NCI-H748 treated with DMSO at 0.1 percent for 48 hours (cell line): Measurements from ENCODE around the gene ARL4A.
A peak's percentile ranks its signal among the peaks of the same experiment; 100 is the strongest.
"Not testable (repeated sequence)": the region's sequence is repeated elsewhere in the genome, so short reads cannot be mapped to it uniquely, and the experiment has no call there.

ENCODE experiments used
- DNase-seq: peaks from one replicate; lab custom pipeline; 2025; lab: John Stamatoyannopoulos, UW

The ARL4A gene, protein sequence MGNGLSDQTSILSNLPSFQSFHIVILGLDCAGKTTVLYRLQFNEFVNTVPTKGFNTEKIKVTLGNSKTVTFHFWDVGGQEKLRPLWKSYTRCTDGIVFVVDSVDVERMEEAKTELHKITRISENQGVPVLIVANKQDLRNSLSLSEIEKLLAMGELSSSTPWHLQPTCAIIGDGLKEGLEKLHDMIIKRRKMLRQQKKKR

DNA sequence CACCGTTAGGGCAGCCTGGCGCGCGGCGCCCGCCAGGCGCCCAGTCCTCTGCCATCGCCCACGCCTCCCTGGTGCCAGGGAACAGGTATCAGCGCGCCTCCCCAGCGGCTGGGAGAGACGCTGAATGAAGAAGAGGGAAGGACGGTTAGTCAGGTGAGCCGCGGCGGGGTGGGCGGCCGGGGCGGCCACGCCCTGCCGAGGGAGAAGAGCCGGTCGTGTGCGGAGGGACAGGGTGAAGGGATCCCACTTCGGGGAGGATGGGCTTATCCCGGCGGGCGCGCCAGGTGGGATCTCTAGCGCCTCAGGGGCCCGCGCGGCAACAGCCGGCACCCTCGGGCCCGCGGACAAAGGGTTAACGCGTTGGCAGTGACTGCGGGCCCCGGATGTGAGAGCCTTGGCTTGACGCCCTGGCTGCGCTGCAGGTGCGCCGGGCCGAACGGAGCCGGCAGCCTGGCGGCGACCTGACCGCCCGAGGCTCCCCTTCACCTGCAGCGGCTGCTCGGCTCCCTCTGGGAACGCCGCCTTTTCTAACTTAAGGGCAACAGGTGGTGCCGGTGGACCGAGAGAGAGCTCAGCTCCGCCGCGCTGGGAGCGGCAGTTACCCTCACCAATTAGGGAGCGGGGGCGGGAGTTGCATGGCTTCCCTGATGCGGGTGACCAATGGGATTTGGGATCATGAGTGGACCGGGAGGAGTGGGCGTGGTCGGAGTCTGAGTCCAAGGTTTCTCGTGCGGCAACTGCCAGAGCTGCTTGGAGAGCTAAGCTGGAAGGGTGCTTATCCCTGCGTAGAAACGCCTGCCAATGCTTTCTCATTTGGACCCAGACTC lies at the start of gene ARL4A:
ARL4A (plus strand) TSS at position 743 of the 827 bp plus-strand sequence. CDS start 622 bp downstream, outside the sequence.
- DNase-seq, result peak; percentile 98

DNA sequence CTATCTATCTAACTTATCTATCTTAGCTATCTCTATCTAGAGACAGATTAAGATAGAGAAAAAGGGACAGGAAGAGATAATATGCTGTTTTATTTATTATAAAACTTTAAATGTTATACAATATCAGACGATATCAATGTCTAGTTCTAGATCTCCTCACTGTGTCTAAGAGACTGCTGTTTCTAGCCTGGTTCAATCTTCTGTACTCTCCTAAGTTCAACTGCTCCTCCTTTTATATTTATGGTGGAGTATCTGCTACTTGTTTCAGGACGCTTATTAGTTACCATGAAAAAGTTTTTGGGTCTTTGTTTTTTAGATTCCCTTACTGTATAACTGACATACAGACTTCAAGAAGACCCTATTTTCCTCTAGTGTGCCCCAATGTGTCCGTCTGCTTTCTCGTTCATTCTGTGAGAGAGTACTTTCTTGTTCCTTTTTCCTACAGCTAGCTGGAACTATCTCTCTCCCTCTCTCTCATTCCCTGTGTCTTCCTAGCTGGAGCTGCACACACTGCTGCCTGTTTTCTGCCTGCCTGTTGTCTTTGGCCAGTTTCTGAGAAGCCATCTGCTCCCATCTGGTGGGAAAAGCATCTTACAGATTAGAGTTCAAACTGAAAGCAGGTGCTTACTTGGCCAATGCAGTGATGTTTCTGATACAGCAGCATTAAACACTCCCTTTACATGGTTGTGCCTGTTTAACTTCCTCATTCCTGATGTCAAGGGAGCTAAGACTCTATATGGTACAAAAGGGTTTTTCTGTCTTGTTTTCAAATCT lies 49.4 kb upstream of the ARL4A start:
- no peak for DNase-seq

DNA sequence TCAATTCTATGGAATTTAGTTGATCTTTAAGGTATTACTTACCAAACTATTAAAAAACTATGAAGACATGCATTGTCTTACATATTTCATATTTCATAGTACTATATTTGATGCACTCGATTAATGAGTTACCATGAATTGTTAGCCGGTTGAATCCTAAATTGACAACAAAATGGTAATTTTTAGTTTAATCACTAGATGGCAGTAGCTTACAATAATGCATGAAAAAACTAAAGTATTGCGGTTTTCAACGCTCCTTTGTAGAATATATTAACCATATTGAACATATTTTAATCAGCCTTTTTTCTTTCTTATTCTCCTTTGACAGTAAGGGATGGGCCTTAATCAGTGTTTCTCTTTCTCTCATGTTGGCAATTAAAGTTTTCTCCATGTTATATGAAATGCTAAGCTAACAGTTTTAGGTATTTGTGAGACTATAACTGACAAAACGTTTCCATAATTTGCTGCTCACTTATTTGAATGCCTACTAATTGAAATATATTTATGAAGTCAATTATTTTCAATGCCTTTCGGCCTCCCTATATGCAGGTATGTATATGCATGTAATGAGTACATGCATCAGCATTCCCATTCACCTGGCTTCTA lies 48.5 kb upstream of the ARL4A start:
- peak; percentile 48 for DNase-seq

DNA sequence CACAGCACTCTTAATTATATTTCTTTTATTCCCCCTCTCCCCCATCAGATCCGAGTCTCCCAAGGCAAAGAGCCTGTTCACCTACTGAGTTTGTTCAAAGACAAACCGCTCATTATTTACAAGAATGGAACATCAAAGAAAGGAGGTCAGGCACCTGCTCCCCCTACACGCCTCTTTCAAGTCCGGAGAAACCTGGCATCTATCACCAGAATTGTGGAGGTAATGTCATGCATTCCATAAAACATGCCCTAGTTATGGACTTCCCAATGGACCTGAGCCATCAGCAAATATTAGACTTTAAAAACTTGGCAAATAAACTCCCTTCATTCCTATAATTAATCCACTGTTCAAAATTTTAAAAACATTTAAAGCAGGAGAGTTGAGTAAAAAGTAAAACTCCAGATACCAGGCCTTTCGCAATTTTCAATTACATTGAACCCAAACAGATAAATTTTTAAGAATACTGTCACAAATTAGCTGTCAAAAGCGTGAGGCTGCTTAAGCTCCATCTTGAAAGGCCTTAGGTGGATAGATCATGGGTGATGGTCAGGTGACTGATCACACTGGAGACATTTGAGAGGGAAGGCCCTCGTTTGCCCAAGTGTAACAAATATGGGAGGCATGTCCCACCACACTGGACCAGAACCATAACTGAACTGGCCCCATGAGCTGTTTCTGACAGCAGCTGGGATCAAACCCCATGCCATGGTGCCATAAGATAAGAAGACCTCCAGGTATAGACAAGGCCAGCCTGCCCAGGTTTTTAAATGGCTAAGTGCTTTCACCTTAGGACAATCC lies 46.9 kb upstream of the ARL4A start:
- no peak for DNase-seq

DNA sequence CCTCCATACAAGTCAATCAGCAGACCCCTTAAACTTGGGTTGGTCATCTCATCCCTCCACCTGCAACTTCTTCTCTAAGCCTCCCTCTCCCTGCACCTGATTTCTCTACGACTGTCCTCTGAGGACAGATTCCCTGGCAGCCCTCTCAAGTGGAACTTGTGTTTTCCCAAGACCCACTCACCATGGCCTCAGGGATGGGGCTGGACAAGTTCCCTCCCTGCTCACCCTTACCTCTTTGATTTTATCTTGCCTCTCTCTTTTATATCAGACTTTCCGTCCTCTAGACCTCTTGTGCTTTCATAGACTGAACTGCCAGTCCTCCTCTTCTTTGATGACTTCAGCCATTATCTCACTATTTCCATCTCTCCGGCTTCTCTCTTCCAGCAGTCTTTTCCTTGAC lies 46.2 kb upstream of the ARL4A start:
- no peak for DNase-seq

DNA sequence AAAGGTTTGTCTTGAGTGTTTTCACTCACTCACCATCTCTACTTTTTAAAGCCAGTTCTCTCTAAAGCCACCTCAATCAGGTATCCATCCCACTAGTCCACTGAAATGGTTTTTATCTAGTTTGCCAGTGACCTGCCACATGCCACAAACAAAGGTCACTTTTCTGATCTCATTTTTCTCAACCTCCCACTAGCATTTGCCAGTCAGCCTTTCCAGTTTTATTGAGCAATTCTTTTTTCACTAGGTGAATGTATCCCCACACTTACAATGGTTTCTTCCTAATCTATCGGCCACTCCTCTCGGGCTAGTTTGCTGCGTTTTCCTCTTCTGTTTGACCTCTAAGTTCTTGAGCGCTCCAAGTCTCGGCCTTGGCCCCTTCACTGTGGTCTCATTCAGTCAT lies 44.9 kb upstream of the ARL4A start:
- no peak for DNase-seq

DNA sequence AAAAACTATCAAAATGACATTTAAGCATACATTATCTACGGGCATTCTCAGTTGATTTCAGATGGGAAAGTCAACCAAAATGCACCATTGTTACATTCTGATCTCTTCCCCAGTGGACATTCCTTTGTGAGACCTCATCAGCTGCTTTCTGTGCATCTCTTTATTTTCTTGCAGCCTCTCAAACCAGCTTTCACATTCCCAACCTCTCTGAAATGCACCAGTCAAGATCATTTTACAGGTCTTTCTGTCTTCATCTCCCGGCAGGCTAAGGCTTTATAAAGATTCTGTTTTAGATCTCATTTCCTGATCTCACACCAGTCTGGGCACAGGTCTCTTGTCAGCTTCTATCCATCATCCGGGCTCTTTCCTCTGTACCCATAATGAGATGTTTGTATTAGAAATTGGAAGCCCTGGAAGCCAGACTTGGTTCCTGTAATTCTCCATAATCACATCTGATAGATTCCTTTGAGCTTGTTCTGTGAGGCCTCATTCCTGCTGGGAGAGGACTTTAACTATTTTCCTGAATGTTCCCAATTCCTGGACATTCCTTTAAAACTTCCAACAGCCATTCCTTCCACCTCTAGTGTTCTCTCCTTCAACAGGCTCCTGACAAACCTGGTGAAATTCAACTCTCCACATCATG lies 44.3 kb upstream of the ARL4A start:
- no peak for DNase-seq

DNA sequence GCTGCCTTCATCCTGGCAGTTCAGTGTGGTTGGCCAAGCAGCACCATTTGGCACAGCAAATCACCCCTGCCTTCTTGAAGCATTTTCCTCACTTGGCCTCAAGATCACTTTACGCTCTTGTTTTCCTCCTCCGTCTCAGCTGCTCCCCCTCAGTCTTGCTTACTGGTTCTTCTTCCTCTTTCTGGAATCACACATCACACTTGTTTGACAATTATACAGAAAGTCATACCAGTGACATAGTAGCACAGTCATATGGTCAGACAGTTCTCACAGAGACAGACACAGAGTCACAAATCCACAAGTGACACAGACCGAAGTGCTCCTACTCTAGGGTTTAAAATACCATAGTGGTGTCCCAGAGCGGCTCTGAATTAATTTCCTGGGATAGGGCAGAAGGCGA lies 43.8 kb upstream of the ARL4A start:
- DNase-seq, result no peak

DNA sequence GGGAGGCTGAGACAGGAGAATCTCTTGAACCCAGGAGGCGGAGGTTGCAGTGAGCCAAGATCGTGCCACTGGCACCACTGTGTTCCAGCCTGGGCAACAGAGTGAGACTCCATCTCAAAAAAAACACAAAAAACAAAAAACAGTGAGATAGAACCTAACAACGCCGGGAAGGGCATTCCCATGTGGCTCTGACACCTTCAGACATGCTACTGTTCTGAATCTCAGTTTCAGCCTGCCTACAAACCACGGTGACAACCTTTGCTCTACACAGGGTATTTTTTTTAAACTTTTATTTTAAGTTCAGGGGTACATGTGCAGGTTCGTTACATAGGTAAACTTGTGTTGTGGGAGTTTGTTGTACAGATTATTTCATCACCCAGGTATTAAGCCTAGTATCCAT lies 42.2 kb upstream of the ARL4A start:
- not testable (repeated sequence) for DNase-seq

DNA sequence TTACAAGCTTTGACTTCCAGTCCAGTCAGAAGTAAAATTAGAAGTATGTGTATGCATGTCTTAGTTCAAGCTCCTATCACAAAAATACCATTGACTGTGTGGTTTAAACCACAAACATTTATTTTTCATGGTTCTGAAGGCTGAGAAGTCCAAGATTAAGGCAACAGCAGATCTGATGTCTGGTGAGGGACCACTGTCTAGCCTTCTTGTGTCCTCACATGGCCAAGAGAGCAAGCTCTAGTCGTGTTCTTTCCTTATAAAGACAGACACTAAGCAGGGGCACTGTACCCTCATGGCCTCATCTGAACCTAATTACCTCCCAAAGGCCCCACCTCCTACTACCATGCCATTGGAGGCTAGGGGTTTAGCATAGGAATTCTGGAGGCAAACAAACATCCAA lies 41.3 kb upstream of the ARL4A start:
- no peak for DNase-seq

DNA sequence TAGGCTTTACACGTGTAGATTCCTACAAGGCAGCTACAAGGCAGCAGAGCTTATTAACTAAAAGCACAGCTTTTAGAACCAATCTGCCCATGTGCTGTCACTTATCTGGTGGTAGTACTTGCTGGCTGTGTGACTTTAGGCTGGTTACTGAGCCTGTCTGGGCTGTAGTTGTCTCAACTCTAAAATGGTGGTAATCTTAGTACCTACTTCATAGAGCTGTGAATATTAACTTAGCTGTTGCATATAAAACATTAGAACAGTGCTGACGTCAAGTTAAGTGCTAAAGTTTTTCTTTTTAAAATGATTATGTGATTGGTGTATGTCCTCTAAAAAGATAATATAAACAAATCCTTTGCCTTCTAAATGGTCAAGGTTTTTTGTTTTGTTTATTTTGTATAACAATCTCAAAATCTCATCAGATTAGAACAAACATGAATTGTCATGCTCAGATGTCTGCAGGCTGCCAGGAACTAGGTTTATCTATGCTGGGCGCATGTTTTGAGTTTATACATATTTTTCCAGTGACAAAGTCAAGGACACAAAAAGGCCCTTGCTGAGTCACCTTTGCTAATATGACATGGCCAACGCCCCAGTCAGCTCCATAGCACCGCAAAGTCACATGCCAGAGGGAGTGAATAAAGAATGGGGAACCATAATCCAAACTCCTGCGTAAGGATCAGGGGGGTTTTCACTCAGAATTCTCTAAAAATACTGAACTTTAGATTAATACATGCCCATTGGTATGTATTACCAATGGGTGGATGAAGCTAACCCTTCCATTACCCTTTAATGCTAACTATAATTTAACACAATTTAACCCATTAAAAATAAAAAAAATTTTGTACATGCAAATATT lies 39.8 kb upstream of the ARL4A start:
- DNase-seq, result no peak

DNA sequence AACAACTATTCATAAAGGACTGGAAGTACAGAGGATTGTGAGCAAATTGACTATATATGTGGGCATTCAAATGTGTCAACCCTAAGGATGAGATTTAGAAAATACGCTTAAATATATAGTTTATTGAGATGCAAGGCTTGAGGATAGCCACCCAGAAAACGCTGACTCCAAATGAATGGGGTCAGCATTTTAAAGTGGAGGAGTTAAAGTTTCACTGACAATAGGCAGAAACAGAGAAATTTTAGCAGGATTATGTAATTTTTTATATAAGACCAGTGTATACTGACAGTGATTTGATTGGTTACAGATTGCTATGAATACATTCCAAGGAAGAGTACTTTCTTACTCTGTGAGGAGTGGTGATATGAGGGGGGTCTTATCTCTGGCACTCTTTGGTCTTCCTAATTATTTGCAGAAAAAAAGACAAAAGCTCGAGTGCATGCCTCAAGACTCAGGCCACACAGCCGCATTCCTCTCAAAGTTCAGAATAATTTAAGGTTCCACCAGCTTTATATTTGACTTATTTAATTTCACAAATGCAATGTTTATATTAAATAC lies 38.6 kb upstream of the ARL4A start:
- no peak for DNase-seq

DNA sequence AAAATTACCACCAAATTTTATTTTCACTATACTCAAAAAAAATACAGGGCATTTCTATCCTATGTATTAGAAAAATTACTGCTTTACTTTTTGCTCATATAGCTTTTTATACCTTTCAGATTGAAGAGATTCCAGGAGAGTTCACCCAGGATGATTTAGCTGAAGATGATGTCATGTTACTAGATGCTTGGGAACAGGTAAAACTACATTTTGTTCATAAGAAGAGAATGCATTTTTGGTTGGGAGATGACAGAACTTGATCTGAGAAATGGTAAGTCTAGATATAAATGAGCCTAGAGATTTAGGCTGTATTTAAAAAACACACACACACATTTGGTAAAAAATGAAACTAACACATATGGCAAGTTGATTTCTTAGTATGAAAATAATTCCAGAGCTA lies 38.1 kb upstream of the ARL4A start:
- DNase-seq, result no peak

DNA sequence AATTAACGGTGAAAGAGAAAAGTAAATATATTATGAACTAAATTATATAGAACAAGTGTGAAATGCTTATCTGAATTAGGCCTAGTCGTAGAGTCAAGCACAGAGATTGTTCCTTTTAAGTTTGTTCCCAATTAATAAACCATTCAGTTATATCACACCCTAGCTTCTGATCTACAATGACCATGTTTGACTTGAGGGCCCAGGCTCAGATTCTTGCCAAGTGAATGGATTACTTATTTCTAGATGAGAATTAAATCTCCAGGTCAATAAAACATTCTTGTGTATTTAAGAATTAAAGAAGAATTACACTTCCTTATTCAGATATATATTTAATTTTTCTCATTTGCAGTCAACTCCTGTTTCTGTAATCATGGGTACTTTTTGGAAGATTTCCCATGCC lies 37.4 kb upstream of the ARL4A start:
- DNase-seq, result no peak

DNA sequence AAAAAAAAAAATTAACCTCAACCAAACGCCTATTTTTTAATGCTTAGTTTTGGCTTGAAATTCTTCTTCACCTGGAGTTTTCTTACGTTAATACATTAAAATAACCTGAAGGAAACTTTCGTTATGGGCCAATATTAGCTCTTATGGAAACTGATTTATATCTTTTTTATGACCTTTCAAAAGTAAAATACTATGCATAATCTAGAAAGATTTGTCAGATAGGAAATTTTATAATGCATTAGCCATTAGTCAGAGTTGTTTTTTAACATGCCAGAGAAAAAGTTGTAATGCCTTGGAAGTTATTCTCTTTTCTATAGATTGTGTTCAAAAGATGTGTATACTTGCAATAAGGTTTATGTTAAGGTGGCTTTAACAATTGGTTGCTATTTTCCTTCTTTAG lies 34.3 kb upstream of the ARL4A start:
- no peak for DNase-seq

DNA sequence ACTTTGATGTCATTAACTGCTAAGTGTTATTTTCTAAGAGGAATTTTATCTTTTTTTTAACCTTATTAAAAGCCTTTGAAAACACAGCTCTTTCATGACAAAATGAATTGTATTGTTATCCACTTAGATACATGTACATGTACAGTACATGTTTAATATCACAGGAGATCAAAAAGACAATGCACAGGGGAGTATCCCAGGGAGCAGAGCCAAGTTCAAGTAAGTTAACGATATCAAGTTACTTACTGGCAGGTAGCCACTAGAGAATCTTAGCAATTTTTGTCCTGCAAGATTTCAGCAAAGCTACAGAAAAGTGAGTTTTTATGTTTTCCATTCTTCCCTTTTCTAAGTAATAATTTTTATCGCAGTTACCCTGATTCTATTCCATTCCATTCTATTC lies 33.9 kb upstream of the ARL4A start:
- DNase-seq, result no peak

DNA sequence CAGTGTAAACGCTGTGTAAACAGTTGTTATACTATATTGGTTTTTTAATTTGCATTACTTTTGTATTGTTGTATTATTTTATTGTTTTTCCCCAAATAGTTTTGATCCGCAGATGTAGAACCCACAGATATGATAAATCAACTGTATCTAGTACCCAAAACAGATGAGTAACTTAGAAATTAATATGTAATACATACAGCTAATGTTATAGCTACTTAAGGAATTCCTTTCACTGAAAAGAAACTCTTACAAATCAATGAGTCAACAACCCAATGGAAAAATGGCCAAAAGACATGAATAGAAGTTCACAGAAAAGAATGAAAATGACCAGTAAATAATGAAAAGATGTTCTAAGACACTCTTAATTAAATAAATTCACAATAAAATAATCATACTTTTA lies 32.3 kb upstream of the ARL4A start:
- no peak for DNase-seq

DNA sequence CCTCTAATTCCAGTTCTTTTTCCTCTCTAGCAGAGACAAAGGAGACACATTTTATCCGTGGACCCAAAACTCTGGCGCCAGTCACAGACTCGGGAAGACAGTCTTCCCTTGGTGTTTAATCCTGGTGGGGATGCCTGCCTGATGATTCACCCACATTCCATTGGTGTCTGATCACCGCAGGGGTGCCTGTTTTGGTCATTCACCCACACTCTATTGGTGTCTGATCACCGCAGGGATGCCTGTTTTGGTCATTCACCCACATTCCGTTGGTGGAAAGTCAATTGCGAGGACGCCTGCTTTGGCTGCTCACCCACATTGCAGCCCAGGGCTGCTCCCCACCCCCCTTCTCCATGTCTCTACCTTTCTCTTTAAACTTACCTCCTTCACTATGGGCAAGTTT lies 27.0 kb upstream of the ARL4A start:
- DNase-seq, result not testable (repeated sequence)

DNA sequence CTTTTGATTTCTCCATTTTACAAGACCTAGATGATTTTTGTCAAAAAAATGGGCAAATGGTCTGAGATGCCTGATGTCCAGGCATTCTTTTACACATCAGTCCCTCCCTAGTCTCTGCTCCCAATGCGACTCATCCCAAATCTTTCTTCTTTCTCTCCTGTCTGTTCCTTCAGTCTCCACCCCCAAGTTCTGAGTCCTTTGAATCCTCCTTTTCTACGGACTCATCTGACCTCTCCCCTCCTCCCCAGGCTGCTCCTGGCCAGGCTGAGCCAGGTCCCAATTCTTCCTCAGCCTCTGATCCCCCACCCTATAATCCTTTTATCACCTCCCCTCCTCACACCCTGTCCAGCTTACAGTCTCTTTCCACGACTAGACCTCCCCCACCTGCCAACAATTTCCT lies 26.4 kb upstream of the ARL4A start:
- not testable (repeated sequence) for DNase-seq

DNA sequence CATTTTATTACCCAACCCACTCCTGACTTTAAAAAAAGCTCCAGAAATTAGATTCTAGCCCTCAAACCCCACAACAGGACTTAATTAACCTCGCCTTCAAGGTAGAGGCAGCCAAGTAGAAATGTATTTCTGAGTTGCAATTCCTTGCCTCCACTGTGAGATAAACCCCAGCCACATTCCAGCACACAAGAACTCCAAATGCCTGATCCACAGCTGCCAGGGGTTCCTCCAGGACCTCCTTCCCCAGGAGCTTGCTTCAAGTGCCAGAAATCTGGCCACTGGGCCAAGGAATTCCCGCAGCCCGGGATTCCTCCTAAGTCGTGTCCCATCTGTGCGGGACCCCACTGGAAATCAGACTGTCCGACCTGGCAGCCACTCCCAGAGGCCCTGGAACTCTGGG lies 25.9 kb upstream of the ARL4A start:
- no peak for DNase-seq
